ENCODE measurements around the gene EYS.

EYS gene

GRCh38 chr6:64803470-64804166, 903.4 kb downstream of the EYS start:
- no peak for DNase-seq

- no peak for DNase-seq
Observed at GRCh38 chr6:64792534-64792933, 914.5 kb downstream of the EYS start.

GRCh38 chr6:64789476-64789875, 917.5 kb downstream of the EYS start:
- DNase-seq = no peak

- no peak for DNase-seq
Observed at GRCh38 chr6:64786736-64787135, 920.3 kb downstream of the EYS start.

- DNase-seq = no peak
Observed at GRCh38 chr6:64782877-64783276, 924.1 kb downstream of the EYS start.

- no peak for DNase-seq
Observed at GRCh38 chr6:64777941-64778785, 928.9 kb downstream of the EYS start.

- no peak for DNase-seq
Observed at GRCh38 chr6:64776359-64776758, 930.7 kb downstream of the EYS start.

- no peak for DNase-seq
Observed at GRCh38 chr6:64774881-64775280, 932.1 kb downstream of the EYS start.

GRCh38 chr6:64750910-64751309, 956.1 kb downstream of the EYS start:
- no peak for DNase-seq

GRCh38 chr6:64737418-64737817, 969.6 kb downstream of the EYS start:
- no peak for DNase-seq

GRCh38 chr6:64736421-64736950, 970.5 kb downstream of the EYS start:
- DNase-seq = no peak

- no peak for DNase-seq
Observed at GRCh38 chr6:64733433-64733832, 973.6 kb downstream of the EYS start.

- no peak for DNase-seq
Observed at GRCh38 chr6:64732888-64733287, 974.1 kb downstream of the EYS start.

- no peak for DNase-seq
Observed at GRCh38 chr6:64729522-64729921, 977.5 kb downstream of the EYS start.

GRCh38 chr6:64727075-64727474, 980.0 kb downstream of the EYS start:
- no peak for DNase-seq

GRCh38 chr6:64724091-64724490, 982.9 kb downstream of the EYS start:
- DNase-seq = no peak

- no peak for DNase-seq
Observed at GRCh38 chr6:64723327-64724058, 983.5 kb downstream of the EYS start.

- no peak for DNase-seq
Observed at GRCh38 chr6:64721865-64722264, 985.2 kb downstream of the EYS start.

GRCh38 chr6:64717281-64717680, 989.7 kb downstream of the EYS start:
- DNase-seq = no peak

GRCh38 chr6:64715624-64716023, 991.4 kb downstream of the EYS start:
- DNase-seq = no peak

GRCh38 chr6:64714073-64714472, 993.0 kb downstream of the EYS start:
- no peak for DNase-seq

- no peak for DNase-seq
Observed at GRCh38 chr6:64713175-64713574, 993.9 kb downstream of the EYS start.

GRCh38 chr6:64712606-64713005, 994.4 kb downstream of the EYS start:
- DNase-seq = no peak
